HL-60 (cell line): ENCODE results near the gene FUT3.

ENCODE experiments used
- DNase-seq, 2 experiments: peaks; one replicate each; pipeline ENCODE4 v3.0.0-alpha.2; 2010 to 2020; ENCODE audit warnings: low read depth in 1 of 2, low spot score in 1 of 2
- H3K27ac ChIP-seq: fragments of 250-450 bp; sonication (Bioruptor Pico); replicated peaks from 2 replicates; pipeline ENCODE4 v1.5.1; 2020; ENCODE audit warnings: mild to moderate bottlenecking, moderate library complexity
- H3K27me3 ChIP-seq: fragments of 250-450 bp; sonication (Bioruptor Pico); 2 replicates; pipeline ENCODE4 v1.5.1; 2021; ENCODE audit warnings: mild to moderate bottlenecking, moderate library complexity; ENCODE audit not compliant: insufficient read depth, poor library complexity, severe bottlenecking
- H3K4me3 ChIP-seq: replicated peaks from 2 replicates; pipeline ENCODE4 v1.5.1; 2011; ENCODE audit warnings: mild to moderate bottlenecking, control low read depth, low read length; ENCODE audit not compliant: insufficient read depth
- CTCF ChIP-seq: IDR thresholded peaks from one replicate; pipeline ENCODE4 v1.5.1; 2011; ENCODE audit warnings: low read length, control low read depth, inconsistent platforms; ENCODE audit not compliant: insufficient read depth
- GABPA ChIP-seq: IDR thresholded peaks from 2 replicates; pipeline ENCODE4 v1.6.1; 2012; ENCODE audit warnings: low read depth
- POLR2AphosphoS5 ChIP-seq: IDR thresholded peaks from 2 replicates; pipeline ENCODE4 v1.6.1; 2012; ENCODE audit warnings: low read depth
- REST ChIP-seq: IDR thresholded peaks from 2 replicates; pipeline ENCODE4 v1.6.1; 2012; ENCODE audit warnings: low read depth; ENCODE audit not compliant: insufficient replicate concordance
- SPI1 ChIP-seq: IDR thresholded peaks from 2 replicates; pipeline ENCODE4 v1.6.1; 2012; ENCODE audit warnings: low read depth, mild to moderate bottlenecking, borderline replicate concordance

FUT3 gene

GRCh38 chr19:5832527-5833216, 18.6 kb downstream of the FUT3 start:
- H3K4me3 ChIP-seq, result no peak overlapping the region
- TF ChIP-seq REST (no peak), CTCF (no peak), POLR2AphosphoS5 (no peak), SPI1 (no peak), GABPA (no peak)
- H3K27ac ChIP-seq, result no peak overlapping the region
- H3K27me3 ChIP-seq, result no peaks in the 10 kb centered on the region
- no peak for DNase-seq

DNA sequence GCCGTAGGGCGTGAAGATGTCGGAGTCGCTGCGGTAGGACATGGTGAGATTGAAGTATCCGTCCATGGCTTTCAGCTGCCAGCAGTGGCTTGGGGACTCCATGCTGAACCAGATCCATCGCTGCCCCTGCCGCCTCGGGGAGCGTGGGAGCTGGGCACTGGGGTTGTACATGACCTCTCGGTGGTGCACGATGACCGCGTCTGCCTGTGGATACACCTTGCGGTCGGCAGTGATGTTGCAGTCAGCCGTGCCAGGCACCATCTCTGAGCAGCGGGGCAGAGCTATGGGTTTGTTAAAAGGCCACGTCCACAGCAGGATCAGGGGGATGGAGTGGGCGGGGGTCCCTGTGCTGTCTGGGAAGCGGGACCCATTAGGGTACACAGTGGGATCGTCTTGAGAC, 19.2 kb downstream of the FUT3 start:
- DNase-seq, result no peak
- no peak overlapping the region for H3K4me3 ChIP-seq
- no peaks in the 10 kb centered on the region for H3K27me3 ChIP-seq
- H3K27ac ChIP-seq, result no peak overlapping the region
- TF ChIP-seq GABPA, result no peak
- no peak for TF ChIP-seq SPI1
- TF ChIP-seq REST, result no peak
- TF ChIP-seq CTCF, result no peak
- no peak for TF ChIP-seq POLR2AphosphoS5

- Histone ChIP-seq H3K27ac (no peak overlapping the region), H3K4me3 (no peak overlapping the region), H3K27me3 (no peaks in the 10 kb centered on the region)
- TF ChIP-seq SPI1 (no peak), REST (no peak), GABPA (no peak), CTCF (no peak), POLR2AphosphoS5 (no peak)
- no peak for DNase-seq
Measured at GRCh38 chr19:5831159-5831558, 20.1 kb downstream of the FUT3 start.
